Immature natural killer cell (primary cell): ENCODE measurements around the gene ELL. TPM values are rescaled to one million over a fixed set of nuclear protein-coding genes. Genes with fewer than 3 reads are reported as not detected.
"Not testable (repeated sequence)": the region's sequence is repeated elsewhere in the genome, so short reads cannot be mapped to it uniquely, and the experiment has no call there.

Source experiments
- DNase-seq, 3 donors: peaks; one replicate each; pipeline ENCODE4 v3.0.0; 2022; ENCODE audit warnings: mixed read lengths in 1 of 3
- H3K27ac Mint-ChIP-seq, 6 donors: one replicate each; pipeline ENCODE4 v1.8.0; 2020; ENCODE audit warnings: mixed read lengths in 6 of 6, mild to moderate bottlenecking in 5 of 6, inconsistent platforms in 4 of 6, moderate library complexity in 3 of 6
- H3K27me3 Mint-ChIP-seq, 3 donors: one replicate each; pipeline ENCODE4 v1.8.0; 2020 to 2021; ENCODE audit warnings: low read depth in 3 of 3, mild to moderate bottlenecking in 3 of 3, mixed read lengths in 3 of 3, moderate library complexity in 3 of 3, inconsistent platforms in 1 of 3
- H3K36me3 Mint-ChIP-seq, 3 donors: one replicate each; pipeline ENCODE4 v1.8.0; 2020; ENCODE audit warnings: mixed read lengths in 3 of 3, inconsistent platforms in 2 of 3, mild to moderate bottlenecking in 2 of 3
- H3K4me1 Mint-ChIP-seq, 2 donors: one replicate each; pipeline ENCODE4 v1.8.0; 2020; ENCODE audit warnings: inconsistent platforms in 2 of 2, mild to moderate bottlenecking in 2 of 2, mixed read lengths in 2 of 2, moderate library complexity in 1 of 2
- H3K4me3 Mint-ChIP-seq, 5 donors: one replicate each; pipeline ENCODE4 v1.8.0; 2020; ENCODE audit warnings: mild to moderate bottlenecking in 5 of 5, mixed read lengths in 5 of 5, inconsistent platforms in 3 of 5, moderate library complexity in 3 of 5
- H3K9me3 Mint-ChIP-seq, 6 donors: one replicate each; pipeline ENCODE4 v1.8.0; 2020; ENCODE audit warnings: mild to moderate bottlenecking in 6 of 6, mixed read lengths in 6 of 6, inconsistent platforms in 4 of 6, moderate library complexity in 3 of 6
- polyA plus RNA-seq, 3 donors: library from polyadenylated mRNA; unstranded; fragments of 300-500 nt; fragmentation: Illumina TruSeq; gene quantifications; one replicate each; pipeline ENCODE4 v1.2.3, GENCODE V29; 2021

The ELL gene
- polyA plus RNA-seq, 3 donors from 2014 or later = 9.1 to 21.1 (median 11.1) TPM

DNA sequence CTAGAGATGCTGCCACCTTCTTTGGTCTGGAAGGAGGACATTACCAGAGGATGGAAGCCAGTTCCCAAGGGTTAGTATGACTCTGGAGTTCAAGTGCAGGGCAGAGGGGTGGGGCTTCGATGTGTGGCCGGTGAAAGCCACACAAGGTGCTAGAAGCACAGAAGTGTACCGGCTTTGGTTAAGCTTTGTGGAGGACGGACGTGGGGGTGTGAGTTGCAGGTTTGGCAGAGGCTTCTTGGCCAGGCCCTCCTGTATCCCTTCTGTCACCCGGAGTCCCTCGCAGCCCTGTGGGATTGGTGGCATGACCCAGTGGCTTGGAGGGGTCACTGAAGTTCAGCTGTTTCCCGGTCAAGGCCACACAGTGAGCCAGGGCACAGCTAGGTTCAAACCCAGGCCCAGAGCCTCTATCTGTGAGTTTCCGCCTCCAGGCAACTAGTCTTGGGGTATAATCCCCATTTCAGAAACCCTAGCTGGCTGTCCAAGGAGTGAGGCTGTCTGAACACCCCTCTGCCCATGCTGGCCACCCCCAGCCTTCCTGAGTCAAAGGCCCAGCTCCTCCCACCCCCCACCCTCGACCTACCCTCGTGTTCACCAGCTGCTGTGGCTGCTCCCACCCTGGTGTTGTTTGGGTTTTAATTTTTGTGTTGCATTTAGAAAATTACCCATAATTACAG is 107.2 kb downstream of the ELL start:
- Mint-ChIP-seq H3K9me3 (no peaks in the 10 kb centered on the region), H3K36me3 (no peaks in the 10 kb centered on the region), H3K4me1 (peaks cover 53 to 54% of the 10 kb centered on the region in 2 donors), H3K4me3 (peak overlapping the region; percentile 27 to 69 (median 55)), H3K27ac (peak overlapping the region; percentile 70 to 89 (median 87)), H3K27me3 (peaks cover 23 to 29% (median 24%) of the 10 kb centered on the region in 3 donors)
- DNase-seq = peak; percentile 57 to 66 (median 58)

DNA sequence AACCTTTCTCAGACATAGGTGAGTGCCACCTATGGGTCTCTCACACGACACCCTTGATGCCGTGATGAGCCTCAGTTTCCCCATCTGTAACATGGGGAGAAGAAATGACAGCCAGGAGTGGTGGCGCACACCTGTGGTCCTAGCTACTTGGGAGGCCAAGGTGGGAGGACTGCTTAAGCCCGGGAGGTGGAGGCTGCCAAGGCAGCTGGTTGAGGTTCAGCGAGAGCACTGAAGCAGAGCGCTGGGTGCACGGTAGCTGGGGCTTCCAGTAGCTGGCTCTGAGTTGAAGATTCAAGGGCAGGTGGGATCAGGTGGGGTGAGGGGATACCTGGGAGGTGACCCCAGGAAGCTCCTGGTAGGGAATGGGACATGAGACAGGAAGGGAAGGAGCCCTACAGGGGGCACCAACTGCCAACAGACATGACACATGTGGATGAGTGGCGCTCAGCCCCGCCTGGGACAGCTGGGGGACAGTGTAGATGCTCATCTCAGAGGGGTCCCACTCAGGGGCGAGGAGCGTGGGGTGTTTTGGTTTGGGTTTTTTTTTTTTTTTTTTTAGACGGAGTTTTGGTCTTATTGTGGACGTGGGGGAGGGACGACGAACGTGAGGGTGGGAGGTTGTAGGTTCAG is 109.1 kb downstream of the ELL start:
- no peaks in the 10 kb centered on the region for H3K36me3 Mint-ChIP-seq
- H3K4me3 Mint-ChIP-seq = no peak overlapping the region
- DNase-seq = no peak
- peaks cover 13 to 22% (median 17%) of the 10 kb centered on the region in 3 donors for H3K27me3 Mint-ChIP-seq
- H3K9me3 Mint-ChIP-seq = no peaks in the 10 kb centered on the region
- H3K4me1 Mint-ChIP-seq = peaks cover 41 to 43% of the 10 kb centered on the region in 2 donors
- H3K27ac Mint-ChIP-seq = peak overlapping the region in 1 of 6 donors; percentile 59

GRCh38 chr19:18408053-18408476 is 113.8 kb downstream of the ELL start:
- peaks cover 3 to 10% (median 9%) of the 10 kb centered on the region in 3 donors for H3K27me3 Mint-ChIP-seq
- no peaks in the 10 kb centered on the region for H3K36me3 Mint-ChIP-seq
- H3K27ac Mint-ChIP-seq = no peak overlapping the region
- no peaks in the 10 kb centered on the region for H3K9me3 Mint-ChIP-seq
- DNase-seq = no peak
- peaks cover 7 to 12% of the 10 kb centered on the region in 2 donors for H3K4me1 Mint-ChIP-seq
- no peak overlapping the region for H3K4me3 Mint-ChIP-seq

DNA sequence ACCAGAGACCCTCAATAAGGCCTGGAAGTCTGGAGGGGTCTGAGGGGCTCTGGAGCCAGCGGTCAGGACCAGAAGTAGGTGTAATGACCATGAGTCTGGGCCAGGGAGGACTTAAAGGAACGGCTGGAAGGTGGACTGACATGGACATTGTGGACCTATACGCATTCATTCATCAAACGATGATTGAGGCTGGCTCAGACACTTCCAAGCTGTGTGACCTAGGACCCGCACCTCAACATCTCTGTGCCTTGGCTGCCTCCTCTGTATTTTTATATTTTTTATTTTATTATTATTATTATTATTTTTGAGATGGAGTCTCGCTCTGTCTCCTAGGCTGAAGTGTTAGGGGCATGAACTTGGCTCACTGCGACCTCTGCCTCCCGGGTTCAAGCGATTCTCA is 115.1 kb downstream of the ELL start:
- Mint-ChIP-seq H3K9me3 (no peaks in the 10 kb centered on the region), H3K4me1 (peaks cover 7 to 9% of the 10 kb centered on the region in 2 donors), H3K27ac (no peak overlapping the region), H3K36me3 (no peaks in the 10 kb centered on the region), H3K27me3 (peaks cover 4 to 10% (median 9%) of the 10 kb centered on the region in 3 donors), H3K4me3 (no peak overlapping the region)
- no peak for DNase-seq

GRCh38 chr19:18405754-18406153 is 116.1 kb downstream of the ELL start:
- not testable (repeated sequence) for H3K4me3 Mint-ChIP-seq, H3K36me3 Mint-ChIP-seq, H3K27me3 Mint-ChIP-seq, H3K27ac Mint-ChIP-seq, H3K9me3 Mint-ChIP-seq, DNase-seq, H3K4me1 Mint-ChIP-seq

GRCh38 chr19:18402455-18403248 is 119.2 kb downstream of the ELL start:
- H3K27me3 Mint-ChIP-seq, H3K4me3 Mint-ChIP-seq, H3K36me3 Mint-ChIP-seq, H3K4me1 Mint-ChIP-seq, H3K27ac Mint-ChIP-seq, H3K9me3 Mint-ChIP-seq, DNase-seq: not testable (repeated sequence)

DNA sequence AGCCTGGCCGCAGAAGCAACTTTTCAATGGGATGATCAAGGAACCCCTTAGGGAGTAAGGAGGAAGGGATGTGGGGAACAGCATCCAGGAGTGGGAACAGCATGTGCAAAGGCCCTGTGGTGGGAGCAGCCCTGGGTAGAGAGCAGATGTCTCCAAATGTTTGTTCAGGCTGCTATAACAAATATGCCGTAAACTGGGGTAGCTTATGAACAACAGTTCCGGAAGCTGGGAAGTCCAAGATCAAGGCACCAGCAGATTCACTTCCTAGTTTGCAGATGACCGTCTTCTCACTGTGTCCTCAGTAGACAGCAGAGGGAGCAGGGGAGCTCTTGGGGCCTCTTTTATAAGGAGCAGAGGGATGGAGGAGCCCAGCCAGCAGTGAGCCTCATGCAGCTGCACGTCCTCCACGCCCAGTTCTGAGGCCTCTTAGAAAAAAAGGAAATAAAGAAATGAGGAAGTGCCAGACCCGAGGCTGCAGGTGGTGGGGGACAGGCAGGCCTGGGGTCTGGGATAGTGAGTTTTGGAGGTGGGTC is 120.2 kb downstream of the ELL start:
- no peaks in the 10 kb centered on the region for H3K9me3 Mint-ChIP-seq
- no peak for DNase-seq
- peaks cover 5 to 11% of the 10 kb centered on the region in 2 donors for H3K4me1 Mint-ChIP-seq
- peaks cover 1 to 7% (median 4%) of the 10 kb centered on the region in 3 donors for H3K27me3 Mint-ChIP-seq
- H3K27ac Mint-ChIP-seq = peak overlapping the region in 1 of 6 donors; percentile 17
- no peak overlapping the region for H3K4me3 Mint-ChIP-seq
- H3K36me3 Mint-ChIP-seq = no peaks in the 10 kb centered on the region

DNA sequence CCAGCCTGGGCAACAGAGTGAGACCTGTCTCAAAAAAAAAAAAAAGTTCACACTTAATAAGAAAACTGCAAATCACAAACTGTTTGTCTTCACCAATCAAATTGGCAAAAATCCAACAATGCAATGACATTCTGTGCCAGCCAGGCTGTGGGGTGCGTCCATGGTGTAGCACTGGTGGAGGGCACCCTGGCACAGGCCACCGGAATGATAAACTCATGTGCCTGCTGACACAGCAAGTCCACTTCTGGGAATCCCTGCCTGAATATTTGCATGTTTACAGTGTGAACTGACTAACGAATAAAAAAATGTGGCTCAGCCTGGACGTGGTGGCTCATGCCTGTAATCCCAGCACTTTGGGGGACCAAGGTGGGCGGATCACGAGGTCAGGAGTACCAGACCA is 122.9 kb downstream of the ELL start:
- no peak overlapping the region for H3K4me3 Mint-ChIP-seq
- H3K27ac Mint-ChIP-seq = no peak overlapping the region

DNA sequence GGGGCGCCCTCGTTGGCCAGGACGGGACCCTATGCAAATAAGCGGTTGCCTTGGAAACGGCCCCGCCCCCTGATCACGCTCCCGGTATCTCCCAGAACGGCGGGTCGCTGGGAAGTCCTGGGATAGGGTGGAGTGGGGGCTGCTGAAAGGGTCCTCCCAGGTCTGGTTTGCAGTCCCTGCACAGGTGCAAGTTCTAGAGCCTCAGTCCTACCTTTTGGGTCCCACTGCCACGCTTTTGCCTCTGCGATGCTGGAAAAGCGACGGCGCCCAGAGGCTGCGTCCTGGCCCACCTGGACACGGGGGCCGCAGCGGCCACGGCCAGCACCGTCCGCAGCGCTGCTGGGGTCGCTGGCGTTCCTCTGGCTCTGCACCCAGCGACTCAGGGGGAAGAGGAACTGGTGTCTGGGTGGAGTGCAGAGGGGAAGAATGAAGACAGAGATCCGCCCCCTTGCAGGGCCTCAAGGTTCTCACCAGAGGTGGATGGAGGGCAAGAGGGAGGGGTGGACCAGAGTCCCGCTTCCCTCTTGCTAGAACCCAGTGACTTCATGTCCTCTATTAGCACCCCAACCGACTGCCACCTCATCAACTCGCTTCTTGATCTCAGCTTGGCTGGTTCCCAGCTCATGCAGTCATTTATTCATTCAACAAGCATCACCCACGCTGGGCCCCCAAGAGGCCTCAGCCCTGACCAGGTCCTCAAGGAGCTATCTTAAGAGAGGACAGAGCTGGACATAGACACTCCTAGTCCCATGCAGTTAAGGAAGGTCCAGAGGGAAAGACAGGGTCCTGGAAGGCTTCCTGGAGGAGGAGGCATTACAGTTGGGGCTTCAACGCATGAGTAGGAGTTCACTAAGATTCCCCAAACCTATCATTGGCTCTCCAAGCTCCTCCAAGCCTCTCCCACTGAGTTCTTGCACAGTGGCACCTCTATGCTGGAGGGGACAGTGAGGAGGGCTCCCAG is 124.3 kb downstream of the ELL start, which contains the start of gene LRRC25:
LRRC25 (minus strand) TSS at position 381 of the 961 bp plus-strand sequence. CDS start 659 bp downstream, outside the sequence.
- Mint-ChIP-seq H3K4me3 (peak within 1 kb of the TSS; percentile 44 to 68 (median 64)), H3K36me3 (no peaks in the 10 kb centered on the region), H3K4me1 (peaks cover 5 to 13% of the 10 kb centered on the region in 2 donors), H3K9me3 (no peaks in the 10 kb centered on the region), H3K27ac (peak within 1 kb of the TSS in 1 of 6 donors; percentile 74), H3K27me3 (peaks cover 0 to 3% (median 0%) of the 10 kb centered on the region in 3 donors)
- peak in 2 of 3 donors; percentile 29 to 33 for DNase-seq

More for the DNA sequence above, 122.9 kb downstream of the ELL start:
- no peaks in the 10 kb centered on the region for H3K36me3 Mint-ChIP-seq
- peaks cover 5 to 12% of the 10 kb centered on the region in 2 donors for H3K4me1 Mint-ChIP-seq
- DNase-seq = no peak
- H3K27me3 Mint-ChIP-seq = peaks cover 1 to 7% (median 2%) of the 10 kb centered on the region in 3 donors
- no peaks in the 10 kb centered on the region for H3K9me3 Mint-ChIP-seq

DNA sequence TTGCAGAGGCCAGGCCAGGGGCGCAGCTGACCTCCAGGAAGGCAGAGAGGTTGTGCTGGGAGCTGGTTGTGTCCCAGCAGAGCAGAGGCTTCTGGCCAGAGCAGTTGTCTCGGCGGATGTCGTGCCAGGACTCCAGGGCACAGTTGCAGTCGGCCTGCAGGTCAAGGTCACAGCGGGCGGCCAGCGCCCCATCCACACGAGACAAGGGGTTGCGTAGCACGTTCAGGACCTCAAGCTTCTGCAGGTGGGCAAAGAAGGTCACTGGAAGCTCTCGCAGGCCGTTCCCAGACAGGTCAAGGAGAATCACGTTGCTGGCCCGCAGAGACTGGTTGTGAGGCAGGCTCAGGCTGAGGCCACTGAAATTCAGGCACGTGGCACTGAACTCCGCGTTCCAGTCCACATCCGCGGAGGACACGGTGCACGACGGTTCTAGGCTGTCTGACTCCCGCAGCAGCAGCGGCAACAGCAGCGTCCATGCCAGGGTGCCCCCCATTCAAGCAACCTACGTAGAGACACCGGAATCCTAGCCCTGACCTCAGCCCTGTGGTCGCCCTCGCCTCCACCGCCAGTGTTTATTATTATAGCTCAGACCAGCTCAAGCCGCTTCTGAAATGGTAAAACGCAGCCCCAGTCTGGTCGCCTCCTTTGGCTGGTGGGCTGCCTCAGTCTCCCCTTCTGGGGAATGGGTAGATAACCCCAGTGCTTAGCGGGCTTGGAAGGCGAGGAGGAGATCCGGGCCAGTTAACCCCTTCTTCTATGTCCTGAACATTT is 125.2 kb downstream of the ELL start:
- H3K4me1 Mint-ChIP-seq = peaks cover 5 to 13% of the 10 kb centered on the region in 2 donors
- DNase-seq = peak in 2 of 3 donors; percentile 41 to 43
- peak overlapping the region in 1 of 6 donors; percentile 74 for H3K27ac Mint-ChIP-seq
- H3K27me3 Mint-ChIP-seq = peaks cover 0 to 3% (median 0%) of the 10 kb centered on the region in 3 donors
- peak overlapping the region; percentile 44 to 68 (median 64) for H3K4me3 Mint-ChIP-seq
- no peaks in the 10 kb centered on the region for H3K9me3 Mint-ChIP-seq
- H3K36me3 Mint-ChIP-seq = no peaks in the 10 kb centered on the region

- no peak for DNase-seq
- Mint-ChIP-seq H3K27me3 (peaks cover 0 to 6% (median 1%) of the 10 kb centered on the region in 3 donors), H3K9me3 (no peaks in the 10 kb centered on the region), H3K36me3 (peaks cover 0 to 4% (median 0%) of the 10 kb centered on the region in 3 donors), H3K4me3 (no peak overlapping the region), H3K27ac (peak overlapping the region in 1 of 6 donors; percentile 6), H3K4me1 (peaks cover 5 to 16% of the 10 kb centered on the region in 2 donors)
Observed at GRCh38 chr19:18393836-18394235, 128.0 kb downstream of the ELL start.

- Mint-ChIP-seq H3K36me3 (peaks cover 0 to 4% (median 0%) of the 10 kb centered on the region in 3 donors), H3K4me1 (peaks cover 10 to 22% of the 10 kb centered on the region in 2 donors), H3K4me3 (no peak overlapping the region), H3K9me3 (no peaks in the 10 kb centered on the region), H3K27ac (no peak overlapping the region), H3K27me3 (peaks cover 0 to 10% (median 1%) of the 10 kb centered on the region in 3 donors)
- no peak for DNase-seq
Observed at GRCh38 chr19:18392926-18393325, 128.9 kb downstream of the ELL start.
